ENCODE results near the gene NDUFS3. TPM values are rescaled to one million over a fixed set of nuclear protein-coding genes. Genes with fewer than 3 reads are reported as not detected.

NDUFS3 gene
- total and polyA plus RNA-seq, 2 of the 13 experiments (the other 11 are each of a cell fraction or from before 2014, with no cell fraction given) = 151 to 184 TPM

- TF ChIP-seq BCL6 (CRISPR knock-in tag; IDR thresholded peaks at IDR 0.05) (peak; percentile 66), NAIF1 (CRISPR knock-in tag; IDR thresholded peaks at IDR 0.05; ENCODE audit: borderline replicate concordance) (peak; percentile 32; the same call in 1 of the 2 replicates), FOXK2 (IDR thresholded peaks at IDR 0.05) (peak; percentile 68; the same call in 1 of the 2 replicates), NFIB (CRISPR knock-in tag; IDR thresholded peaks at IDR 0.05; ENCODE audit: borderline replicate concordance) (no peak), ZNF776 (CRISPR knock-in tag; IDR thresholded peaks at IDR 0.05) (peak; percentile 36), KMT2B (CRISPR knock-in tag; IDR thresholded peaks at IDR 0.05) (peak; percentile 98), ZFP36L2 (CRISPR knock-in tag; IDR thresholded peaks at IDR 0.05) (peak; percentile 68; the same call in 1 of the 2 replicates), SATB2 (CRISPR knock-in tag; IDR thresholded peaks at IDR 0.05) (0 out of 2 replicates have a peak, but pooled peaks have one; percentile 38), U2AF2 (IDR thresholded peaks at IDR 0.05; ENCODE audit: low read depth, low read length) (peak; percentile 58; the same call in 1 of the 2 replicates), NFATC3 (CRISPR knock-in tag; IDR thresholded peaks at IDR 0.05) (peak; percentile 70; the same call in 1 of the 2 replicates), ZNF432 (CRISPR knock-in tag; IDR thresholded peaks at IDR 0.05; ENCODE audit: borderline replicate concordance) (no peak), ATF7-NPFF (CRISPR knock-in tag; IDR thresholded peaks at IDR 0.05; ENCODE audit: low read depth) (peak; percentile 94), DR1 (CRISPR knock-in tag; IDR thresholded peaks at IDR 0.05) (peak; percentile 83), TBX2 (CRISPR knock-in tag; IDR thresholded peaks at IDR 0.05; ENCODE audit: borderline replicate concordance) (peak; percentile 88), ZNF546 (CRISPR knock-in tag; conservative IDR thresholded peaks at IDR 0.05) (peak; percentile 94; the same call in 1 of the 2 replicates), HNF1A (IDR thresholded peaks at IDR 0.05; ENCODE audit: low read depth) (no peak; the same call in 1 of the 2 replicates), HNF1A (CRISPR knock-in tag; IDR thresholded peaks at IDR 0.05; ENCODE audit: borderline replicate concordance) (peak; percentile 79), ZBTB7B (CRISPR knock-in tag; IDR thresholded peaks at IDR 0.05) (peak; percentile 68; the same call in 1 of the 2 replicates), REPIN1 (CRISPR knock-in tag; IDR thresholded peaks at IDR 0.05; ENCODE audit: borderline replicate concordance, low read depth) (peak; percentile 98), HOXA5 (CRISPR knock-in tag; IDR thresholded peaks at IDR 0.05) (peak; percentile 85; the same call in 1 of the 2 replicates), ZNF704 (CRISPR knock-in tag; IDR thresholded peaks at IDR 0.05; ENCODE audit: borderline replicate concordance) (no peak), ZNF12 (CRISPR knock-in tag; IDR thresholded peaks at IDR 0.05) (peak; percentile 88)
- TF ChIP-seq, protein P1, sequence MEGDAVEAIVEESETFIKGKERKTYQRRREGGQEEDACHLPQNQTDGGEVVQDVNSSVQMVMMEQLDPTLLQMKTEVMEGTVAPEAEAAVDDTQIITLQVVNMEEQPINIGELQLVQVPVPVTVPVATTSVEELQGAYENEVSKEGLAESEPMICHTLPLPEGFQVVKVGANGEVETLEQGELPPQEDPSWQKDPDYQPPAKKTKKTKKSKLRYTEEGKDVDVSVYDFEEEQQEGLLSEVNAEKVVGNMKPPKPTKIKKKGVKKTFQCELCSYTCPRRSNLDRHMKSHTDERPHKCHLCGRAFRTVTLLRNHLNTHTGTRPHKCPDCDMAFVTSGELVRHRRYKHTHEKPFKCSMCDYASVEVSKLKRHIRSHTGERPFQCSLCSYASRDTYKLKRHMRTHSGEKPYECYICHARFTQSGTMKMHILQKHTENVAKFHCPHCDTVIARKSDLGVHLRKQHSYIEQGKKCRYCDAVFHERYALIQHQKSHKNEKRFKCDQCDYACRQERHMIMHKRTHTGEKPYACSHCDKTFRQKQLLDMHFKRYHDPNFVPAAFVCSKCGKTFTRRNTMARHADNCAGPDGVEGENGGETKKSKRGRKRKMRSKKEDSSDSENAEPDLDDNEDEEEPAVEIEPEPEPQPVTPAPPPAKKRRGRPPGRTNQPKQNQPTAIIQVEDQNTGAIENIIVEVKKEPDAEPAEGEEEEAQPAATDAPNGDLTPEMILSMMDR (CRISPR knock-in tag; IDR thresholded peaks at IDR 0.05) = peak; percentile 20; the same call in 1 of the 2 replicates
Observed at GRCh38 chr11:47578524-47579494, at the start of gene NDUFS3, which contains the start of gene KBTBD4 (continued).

All from HepG2 (cell line).